8988T (cell line): ENCODE data around the gene APBB1IP.
"Not testable (repeated sequence)": the region's sequence is repeated elsewhere in the genome, so short reads cannot be mapped to it uniquely, and the experiment has no call there.

Experiments used
- DNase-seq: peaks from one replicate; pipeline ENCODE4 v3.0.0; 2011

APBB1IP gene

GRCh38 chr10:26478061-26478460 is 39.9 kb downstream of the APBB1IP start:
- no peak for DNase-seq

GRCh38 chr10:26479766-26480492 is 41.8 kb downstream of the APBB1IP start:
- no peak for DNase-seq

- DNase-seq: no peak
Observed at GRCh38 chr10:26481315-26481692, 43.2 kb downstream of the APBB1IP start.

GRCh38 chr10:26481914-26482550 is 43.9 kb downstream of the APBB1IP start:
- DNase-seq: no peak

- no peak for DNase-seq
Observed at GRCh38 chr10:26483554-26483953, 45.4 kb downstream of the APBB1IP start.

GRCh38 chr10:26485150-26485941 is 47.2 kb downstream of the APBB1IP start:
- no peak for DNase-seq

- no peak for DNase-seq
Observed at GRCh38 chr10:26486304-26486703, 48.2 kb downstream of the APBB1IP start.

- DNase-seq: no peak
Observed at GRCh38 chr10:26486990-26487850, 49.1 kb downstream of the APBB1IP start.

- DNase-seq: no peak
Observed at GRCh38 chr10:26488344-26488743, 50.2 kb downstream of the APBB1IP start.

- no peak for DNase-seq
Observed at GRCh38 chr10:26489081-26489480, 50.9 kb downstream of the APBB1IP start.

GRCh38 chr10:26490367-26490766 is 52.2 kb downstream of the APBB1IP start:
- DNase-seq: not testable (repeated sequence)

GRCh38 chr10:26491276-26491675 is 53.1 kb downstream of the APBB1IP start:
- no peak for DNase-seq

GRCh38 chr10:26491934-26492333 is 53.8 kb downstream of the APBB1IP start:
- no peak for DNase-seq

GRCh38 chr10:26492725-26493124 is 54.6 kb downstream of the APBB1IP start:
- not testable (repeated sequence) for DNase-seq

GRCh38 chr10:26494018-26494417 is 55.9 kb downstream of the APBB1IP start:
- no peak for DNase-seq

- DNase-seq: no peak
Observed at GRCh38 chr10:26499426-26499825, 61.3 kb downstream of the APBB1IP start.

- DNase-seq: no peak
Observed at GRCh38 chr10:26502986-26503385, 64.8 kb downstream of the APBB1IP start.

GRCh38 chr10:26503911-26504310 is 65.8 kb downstream of the APBB1IP start:
- no peak for DNase-seq

- not testable (repeated sequence) for DNase-seq
Observed at GRCh38 chr10:26504429-26504828, 66.3 kb downstream of the APBB1IP start.

- no peak for DNase-seq
Observed at GRCh38 chr10:26505491-26505890, 67.3 kb downstream of the APBB1IP start.

- DNase-seq: no peak
Observed at GRCh38 chr10:26506736-26507135, 68.6 kb downstream of the APBB1IP start.

- no peak for DNase-seq
Observed at GRCh38 chr10:26507441-26507840, 69.3 kb downstream of the APBB1IP start.

- DNase-seq: no peak
Observed at GRCh38 chr10:26508016-26508415, 69.9 kb downstream of the APBB1IP start.
